Stimulated activated memory B cell treated with anti-CD40 and anti-IgM and Interleukin-4, amounts not matched to agents 10 μg/mL and 1 μg/mL and 100 μg/mL, for 72 hours (primary cell): Measurements from ENCODE around the gene PRMT6.
"Not testable (repeated sequence)": the region's sequence is repeated elsewhere in the genome, so short reads cannot be mapped to it uniquely, and the experiment has no call there.

Experiments
- ATAC-seq: fragments of 150-1000 bp; cut with Tn5 transposase; 2 replicates; pipeline ENCODE4 v1.10.0; 2021
- H3K27ac Mint-ChIP-seq: one replicate; pipeline ENCODE4 v1.8.0; 2022; ENCODE audit warnings: mild to moderate bottlenecking, mixed read lengths
- H3K27me3 Mint-ChIP-seq: one replicate; pipeline ENCODE4 v1.8.0; 2022; ENCODE audit warnings: mixed read lengths
- H3K36me3 Mint-ChIP-seq: one replicate; pipeline ENCODE4 v1.8.0; 2022; ENCODE audit warnings: mixed read lengths
- H3K4me1 Mint-ChIP-seq: one replicate; pipeline ENCODE4 v1.8.0; 2022; ENCODE audit warnings: mixed read lengths
- H3K4me3 Mint-ChIP-seq: one replicate; pipeline ENCODE4 v1.8.0; 2022; ENCODE audit warnings: mild to moderate bottlenecking, moderate library complexity, mixed read lengths
- H3K9me3 Mint-ChIP-seq: one replicate; pipeline ENCODE4 v1.8.0; 2022; ENCODE audit warnings: mixed read lengths

The PRMT6 gene

GRCh38 chr1:107061886-107062285, 5.4 kb downstream of the PRMT6 start:
- Mint-ChIP-seq H3K9me3 (no peaks in the 10 kb centered on the region), H3K4me3 (no peak overlapping the region), H3K27ac (no peak overlapping the region), H3K36me3 (peaks cover 22% of the 10 kb centered on the region), H3K4me1 (peaks cover 15% of the 10 kb centered on the region), H3K27me3 (no peaks in the 10 kb centered on the region)
- no peak for ATAC-seq

GRCh38 chr1:107073493-107073892, 17.0 kb downstream of the PRMT6 start:
- Mint-ChIP-seq H3K9me3 (no peaks in the 10 kb centered on the region), H3K27me3 (no peaks in the 10 kb centered on the region), H3K36me3 (no peaks in the 10 kb centered on the region), H3K4me1 (no peaks in the 10 kb centered on the region), H3K4me3 (no peak overlapping the region), H3K27ac (no peak overlapping the region)
- ATAC-seq = no peak

- no peak for ATAC-seq
- no peak overlapping the region for H3K4me3 Mint-ChIP-seq
- H3K27ac Mint-ChIP-seq = no peak overlapping the region
- H3K4me1 Mint-ChIP-seq = no peaks in the 10 kb centered on the region
- H3K27me3 Mint-ChIP-seq = no peaks in the 10 kb centered on the region
- no peaks in the 10 kb centered on the region for H3K36me3 Mint-ChIP-seq
- H3K9me3 Mint-ChIP-seq = no peaks in the 10 kb centered on the region
These were observed 20.4 kb downstream of the PRMT6 start for GRCh38 chr1:107076841-107077240.

GRCh38 chr1:107079249-107079648, 22.8 kb downstream of the PRMT6 start:
- Mint-ChIP-seq H3K36me3 (no peaks in the 10 kb centered on the region), H3K4me1 (no peaks in the 10 kb centered on the region), H3K27ac (no peak overlapping the region), H3K4me3 (no peak overlapping the region), H3K27me3 (peaks cover 14% of the 10 kb centered on the region), H3K9me3 (peaks cover 3% of the 10 kb centered on the region)
- no peak for ATAC-seq

GRCh38 chr1:107081102-107081501, 24.6 kb downstream of the PRMT6 start:
- H3K9me3 Mint-ChIP-seq = peaks cover 11% of the 10 kb centered on the region
- ATAC-seq = no peak
- no peaks in the 10 kb centered on the region for H3K4me1 Mint-ChIP-seq
- H3K27ac Mint-ChIP-seq = no peak overlapping the region
- H3K36me3 Mint-ChIP-seq = peaks cover 6% of the 10 kb centered on the region
- H3K27me3 Mint-ChIP-seq = peaks cover 25% of the 10 kb centered on the region
- no peak overlapping the region for H3K4me3 Mint-ChIP-seq

GRCh38 chr1:107091418-107091817, 34.9 kb downstream of the PRMT6 start:
- Mint-ChIP-seq H3K27ac (no peak overlapping the region), H3K4me3 (no peak overlapping the region), H3K4me1 (no peaks in the 10 kb centered on the region), H3K27me3 (no peaks in the 10 kb centered on the region), H3K9me3 (no peaks in the 10 kb centered on the region), H3K36me3 (no peaks in the 10 kb centered on the region)
- ATAC-seq = no peak

GRCh38 chr1:107093395-107093794, 36.9 kb downstream of the PRMT6 start:
- not testable (repeated sequence) for H3K27ac Mint-ChIP-seq, H3K9me3 Mint-ChIP-seq, ATAC-seq, H3K4me1 Mint-ChIP-seq, H3K27me3 Mint-ChIP-seq, H3K36me3 Mint-ChIP-seq, H3K4me3 Mint-ChIP-seq

- no peak for ATAC-seq
- peaks cover under 1% of the 10 kb centered on the region for H3K4me1 Mint-ChIP-seq
- no peak overlapping the region for H3K27ac Mint-ChIP-seq
- no peaks in the 10 kb centered on the region for H3K27me3 Mint-ChIP-seq
- no peak overlapping the region for H3K4me3 Mint-ChIP-seq
- peaks cover 1% of the 10 kb centered on the region for H3K9me3 Mint-ChIP-seq
- no peaks in the 10 kb centered on the region for H3K36me3 Mint-ChIP-seq
These were observed 39.2 kb downstream of the PRMT6 start for GRCh38 chr1:107095647-107096046.

GRCh38 chr1:107096690-107097089, 40.2 kb downstream of the PRMT6 start:
- Mint-ChIP-seq H3K4me1 (peaks cover 11% of the 10 kb centered on the region), H3K9me3 (peaks cover 2% of the 10 kb centered on the region), H3K36me3 (no peaks in the 10 kb centered on the region), H3K27me3 (no peaks in the 10 kb centered on the region), H3K4me3 (no peak overlapping the region), H3K27ac (no peak overlapping the region)
- ATAC-seq = no peak

GRCh38 chr1:107098961-107099360, 42.5 kb downstream of the PRMT6 start:
- no peaks in the 10 kb centered on the region for H3K36me3 Mint-ChIP-seq
- no peak for ATAC-seq
- no peaks in the 10 kb centered on the region for H3K27me3 Mint-ChIP-seq
- H3K4me1 Mint-ChIP-seq = peaks cover 12% of the 10 kb centered on the region
- H3K27ac Mint-ChIP-seq = no peak overlapping the region
- no peak overlapping the region for H3K4me3 Mint-ChIP-seq
- H3K9me3 Mint-ChIP-seq = peaks cover 2% of the 10 kb centered on the region

- peaks cover 12% of the 10 kb centered on the region for H3K4me1 Mint-ChIP-seq
- no peaks in the 10 kb centered on the region for H3K27me3 Mint-ChIP-seq
- H3K9me3 Mint-ChIP-seq = peaks cover 2% of the 10 kb centered on the region
These were observed 44.0 kb downstream of the PRMT6 start for GRCh38 chr1:107100331-107100984.

GRCh38 chr1:107105914-107106313, 49.4 kb downstream of the PRMT6 start:
- Mint-ChIP-seq H3K9me3 (peaks cover 3% of the 10 kb centered on the region), H3K36me3 (no peaks in the 10 kb centered on the region), H3K4me3 (no peak overlapping the region), H3K27me3 (no peaks in the 10 kb centered on the region), H3K4me1 (peaks cover 19% of the 10 kb centered on the region), H3K27ac (no peak overlapping the region)
- peak; percentile 67 for ATAC-seq

More at GRCh38 chr1:107100331-107100984, 44.0 kb downstream of the PRMT6 start:
- H3K4me3 Mint-ChIP-seq = no peak overlapping the region
- H3K27ac Mint-ChIP-seq = no peak overlapping the region
- ATAC-seq = no peak
- H3K36me3 Mint-ChIP-seq = no peaks in the 10 kb centered on the region
